ENCODE data around the gene OR2A12.

DNA sequence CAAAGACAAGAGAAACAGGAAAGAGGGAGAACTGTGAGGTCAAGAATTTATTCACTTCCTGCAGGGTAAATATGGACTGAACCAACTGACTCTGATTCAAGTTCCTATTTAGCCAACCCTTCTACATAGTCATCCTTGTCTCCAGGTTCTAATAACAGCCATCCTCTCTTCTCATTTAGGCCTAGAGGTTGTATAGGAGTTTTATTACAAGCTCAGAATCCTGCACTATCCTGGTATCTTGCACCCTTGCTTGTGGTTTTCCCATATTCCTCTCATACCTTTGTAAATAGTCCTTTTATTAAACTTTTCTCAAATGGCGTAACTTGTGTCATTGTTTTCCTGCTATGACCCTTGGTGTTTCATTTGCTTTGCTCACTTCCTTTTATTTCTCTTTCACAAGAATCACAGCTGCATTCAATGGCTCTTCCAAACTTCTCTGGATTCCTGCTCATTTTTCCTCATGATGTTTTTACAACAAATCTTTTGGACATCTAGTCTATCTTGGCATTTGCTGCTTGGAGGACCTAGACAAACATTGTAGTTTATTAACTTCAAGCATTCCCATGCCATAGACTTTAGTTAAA lies 49.7 kb upstream of the OR2A12 start:
- TF ChIP-seq EZH2 (IDR thresholded peaks at IDR 0.05; ENCODE audit: low read length), result no peak
- TF ChIP-seq, protein P1, sequence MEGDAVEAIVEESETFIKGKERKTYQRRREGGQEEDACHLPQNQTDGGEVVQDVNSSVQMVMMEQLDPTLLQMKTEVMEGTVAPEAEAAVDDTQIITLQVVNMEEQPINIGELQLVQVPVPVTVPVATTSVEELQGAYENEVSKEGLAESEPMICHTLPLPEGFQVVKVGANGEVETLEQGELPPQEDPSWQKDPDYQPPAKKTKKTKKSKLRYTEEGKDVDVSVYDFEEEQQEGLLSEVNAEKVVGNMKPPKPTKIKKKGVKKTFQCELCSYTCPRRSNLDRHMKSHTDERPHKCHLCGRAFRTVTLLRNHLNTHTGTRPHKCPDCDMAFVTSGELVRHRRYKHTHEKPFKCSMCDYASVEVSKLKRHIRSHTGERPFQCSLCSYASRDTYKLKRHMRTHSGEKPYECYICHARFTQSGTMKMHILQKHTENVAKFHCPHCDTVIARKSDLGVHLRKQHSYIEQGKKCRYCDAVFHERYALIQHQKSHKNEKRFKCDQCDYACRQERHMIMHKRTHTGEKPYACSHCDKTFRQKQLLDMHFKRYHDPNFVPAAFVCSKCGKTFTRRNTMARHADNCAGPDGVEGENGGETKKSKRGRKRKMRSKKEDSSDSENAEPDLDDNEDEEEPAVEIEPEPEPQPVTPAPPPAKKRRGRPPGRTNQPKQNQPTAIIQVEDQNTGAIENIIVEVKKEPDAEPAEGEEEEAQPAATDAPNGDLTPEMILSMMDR (optimal IDR thresholded peaks at IDR 0.05 in 1 of 3, IDR thresholded peaks at IDR 0.05 in 1 of 3, conservative IDR thresholded peaks at IDR 0.05 in 1 of 3; ENCODE audit: extremely low read depth in 1 of 3, insufficient read depth in 2 of 3, low read length in 3 of 3), result no peak

All from keratinocyte (primary cell).